GM18511 (cell line): Measurements from ENCODE around the gene NES.
A peak's percentile ranks its signal among the peaks of the same experiment; 100 is the strongest.
"Not testable (repeated sequence)": the region's sequence is repeated elsewhere in the genome, so short reads cannot be mapped to it uniquely, and the experiment has no call there.

Experiments used
- ATAC-seq: cut with Tn5 transposase; IDR thresholded peaks from one replicate; pipeline ENCODE4 v1.9.1; 2021; ENCODE audit warnings: mild to moderate bottlenecking, moderate library complexity; ENCODE audit not compliant: unreplicated experiment

NES gene

GRCh38 chr1:156648951-156649350 lies 28.3 kb downstream of the NES start:
- ATAC-seq, result no peak

GRCh38 chr1:156648496-156648895 lies 28.7 kb downstream of the NES start:
- no peak for ATAC-seq

GRCh38 chr1:156647351-156647750 lies 29.9 kb downstream of the NES start:
- ATAC-seq, result no peak

- ATAC-seq, result no peak
These were observed 30.4 kb downstream of the NES start for GRCh38 chr1:156646738-156647211.

GRCh38 chr1:156645666-156646065 lies 31.5 kb downstream of the NES start:
- no peak for ATAC-seq

- no peak for ATAC-seq
These were observed 32.2 kb downstream of the NES start for GRCh38 chr1:156645056-156645455.

- ATAC-seq, result no peak
These were observed 32.6 kb downstream of the NES start for GRCh38 chr1:156644640-156645039.

- ATAC-seq, result no peak
These were observed 33.1 kb downstream of the NES start for GRCh38 chr1:156644146-156644545.

GRCh38 chr1:156643778-156644092 lies 33.5 kb downstream of the NES start:
- ATAC-seq, result peak; percentile 61

- ATAC-seq, result no peak
These were observed 34.0 kb downstream of the NES start for GRCh38 chr1:156643049-156643777.

GRCh38 chr1:156642265-156643048 lies 34.8 kb downstream of the NES start:
- no peak for ATAC-seq

- ATAC-seq, result no peak
These were observed 35.4 kb downstream of the NES start, which contains the start of gene BCAN for GRCh38 chr1:156641761-156642264. Gene BCAN (plus strand): TSS chr1:156642117. CDS start chr1:156646055, 3,938 bp downstream.

- ATAC-seq, result no peak
These were observed 36.1 kb downstream of the NES start for GRCh38 chr1:156640842-156641706.

GRCh38 chr1:156639601-156640101 lies 37.6 kb downstream of the NES start:
- ATAC-seq, result no peak

GRCh38 chr1:156638189-156638985 lies 38.8 kb downstream of the NES start:
- ATAC-seq, result no peak

GRCh38 chr1:156632355-156632754 lies 44.9 kb downstream of the NES start:
- ATAC-seq, result no peak

- ATAC-seq, result not testable (repeated sequence)
These were observed 46.1 kb downstream of the NES start for GRCh38 chr1:156631152-156631551.

GRCh38 chr1:156629823-156630449 lies 47.3 kb downstream of the NES start:
- ATAC-seq, result no peak

GRCh38 chr1:156627313-156627880 lies 49.8 kb downstream of the NES start:
- no peak for ATAC-seq
